ENCODE data around the gene SLC6A13. TPM values are rescaled to one million over a fixed set of nuclear protein-coding genes. Genes with fewer than 3 reads are reported as not detected.
A peak's percentile ranks its signal among the peaks of the same experiment; 100 is the strongest.
"Not testable (repeated sequence)": the region's sequence is repeated elsewhere in the genome, so short reads cannot be mapped to it uniquely, and the experiment has no call there.

Gene SLC6A13
- total RNA-seq, 3 donors from 2014 or later: 1.3 TPM; not detected in 2

DNA sequence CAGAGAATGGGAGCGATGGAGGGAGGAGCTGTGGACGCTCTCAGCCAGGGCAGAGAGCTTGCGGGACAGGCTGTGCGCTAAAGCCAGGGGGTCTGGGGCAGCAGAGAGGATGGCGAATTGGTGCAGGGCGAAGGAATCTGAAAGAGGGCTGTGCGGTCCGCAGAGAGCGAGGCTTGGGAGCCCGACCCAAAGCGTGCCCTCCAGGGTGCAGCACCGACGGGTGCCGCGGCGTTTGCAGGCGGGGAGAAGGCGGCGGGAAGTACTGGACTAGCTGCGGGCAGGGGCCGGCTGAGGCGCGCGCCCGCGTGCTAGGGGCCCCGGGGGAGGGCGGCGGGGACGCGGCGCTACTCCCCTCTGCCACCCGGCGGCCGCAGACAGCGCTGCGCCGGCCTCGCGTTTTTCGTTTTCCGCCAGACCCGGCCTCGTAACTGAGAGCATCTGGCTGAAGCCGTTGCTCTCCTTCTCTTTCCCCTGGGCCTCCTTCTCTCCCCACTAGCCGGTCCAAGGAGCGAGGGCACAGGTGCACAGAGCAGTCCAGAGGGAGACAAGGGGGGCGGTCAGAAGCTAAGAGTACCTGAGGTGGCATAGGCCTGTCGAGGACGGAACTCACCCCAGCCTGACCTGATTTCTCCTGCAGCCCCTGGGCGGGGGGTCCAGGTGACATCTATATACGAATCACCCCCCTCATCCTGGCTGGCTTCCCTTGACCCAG is 73.6 kb downstream of the SLC6A13 start:
- Histone ChIP-seq H3K4me1 (no peaks in the 10 kb centered on the region), H3K27ac (no peak overlapping the region), H3K36me3 (no peaks in the 10 kb centered on the region), H3K27me3 (peaks cover 0 to 3% of the 10 kb centered on the region in 2 donors), H3K9me3 (no peaks in the 10 kb centered on the region), H3K4me3 (peak overlapping the region; percentile 30 to 72 (median 50))
- DNase-seq (ENCODE audit: low spot score in 2 of 2): no peak
- intact Hi-C loops (cut with DNase I; ENCODE audit: low total_unique reads): no loop called here
- TF ChIP-seq POLR2AphosphoS5 (IDR thresholded peaks at IDR 0.05) (no peak), CTCF (IDR thresholded peaks at IDR 0.05) (peak in 1 of 3 donors; percentile 83)

GRCh38 chr12:187986-188909 is 74.4 kb downstream of the SLC6A13 start:
- H3K27ac ChIP-seq; H3K27me3 ChIP-seq; H3K36me3 ChIP-seq; DNase-seq (ENCODE audit: low spot score in 2 of 2); intact Hi-C loops (cut with DNase I; ENCODE audit: low total_unique reads); H3K4me1 ChIP-seq; H3K9me3 ChIP-seq: not testable (repeated sequence)
- H3K4me3 ChIP-seq: peak overlapping the region; percentile 30 to 72 (median 50)

DNA sequence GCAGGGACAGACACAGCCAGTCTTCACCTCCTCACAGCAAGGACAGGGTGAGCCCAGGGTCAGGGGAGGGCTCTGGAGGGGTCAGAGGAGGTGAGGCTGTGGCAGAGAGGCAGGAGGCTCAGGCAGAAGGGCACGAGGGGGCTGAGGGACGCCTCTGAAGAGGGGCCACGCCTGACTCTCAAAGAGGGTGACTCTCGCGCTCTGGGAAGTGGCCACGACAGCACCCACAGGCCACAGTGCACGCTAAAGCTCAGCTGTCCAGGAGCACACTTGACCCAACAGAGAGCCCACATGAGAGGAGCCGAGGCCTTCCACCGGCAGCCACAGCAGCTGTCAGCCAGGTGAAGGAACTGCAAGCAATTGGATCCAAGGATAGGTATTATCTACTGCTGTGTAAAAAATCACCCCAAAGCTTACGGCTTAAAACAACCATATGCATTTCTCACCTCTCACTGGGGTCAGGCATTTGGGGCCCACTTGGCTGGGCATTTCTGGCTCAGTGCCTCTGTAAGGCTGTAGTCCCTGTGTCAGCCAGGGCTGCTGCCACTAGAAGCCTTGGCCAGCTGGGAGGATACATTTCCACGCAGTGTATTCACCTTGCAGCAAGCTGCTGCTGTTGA is 76.5 kb downstream of the SLC6A13 start:
- DNase-seq (ENCODE audit: low spot score in 2 of 2): no peak
- intact Hi-C loops (cut with DNase I; ENCODE audit: low total_unique reads): no loop called here

GRCh38 chr12:185576-185955 is 77.1 kb downstream of the SLC6A13 start:
- no peak for TF ChIP-seq POLR2A (IDR thresholded peaks at IDR 0.05)
- no peak for TF ChIP-seq POLR2AphosphoS5 (IDR thresholded peaks at IDR 0.05)
- no peak for TF ChIP-seq CTCF (IDR thresholded peaks at IDR 0.05)
- intact Hi-C loops (cut with DNase I; ENCODE audit: low total_unique reads): no loop called here
- Histone ChIP-seq H3K27me3 (no peaks in the 10 kb centered on the region), H3K4me3 (no peak overlapping the region), H3K9me3 (no peaks in the 10 kb centered on the region), H3K27ac (no peak overlapping the region), H3K4me1 (no peaks in the 10 kb centered on the region), H3K36me3 (no peaks in the 10 kb centered on the region)
- no peak for DNase-seq (ENCODE audit: low spot score in 2 of 2)

More for the DNA sequence above, 76.5 kb downstream of the SLC6A13 start:
- no peaks in the 10 kb centered on the region for H3K4me1 ChIP-seq
- H3K4me3 ChIP-seq: no peak overlapping the region
- no peaks in the 10 kb centered on the region for H3K9me3 ChIP-seq
- H3K27ac ChIP-seq: no peak overlapping the region
- no peak for TF ChIP-seq POLR2AphosphoS5 (IDR thresholded peaks at IDR 0.05)
- TF ChIP-seq POLR2A (IDR thresholded peaks at IDR 0.05): no peak
- no peak for TF ChIP-seq CTCF (IDR thresholded peaks at IDR 0.05)
- H3K27me3 ChIP-seq: no peaks in the 10 kb centered on the region
- no peaks in the 10 kb centered on the region for H3K36me3 ChIP-seq

DNA sequence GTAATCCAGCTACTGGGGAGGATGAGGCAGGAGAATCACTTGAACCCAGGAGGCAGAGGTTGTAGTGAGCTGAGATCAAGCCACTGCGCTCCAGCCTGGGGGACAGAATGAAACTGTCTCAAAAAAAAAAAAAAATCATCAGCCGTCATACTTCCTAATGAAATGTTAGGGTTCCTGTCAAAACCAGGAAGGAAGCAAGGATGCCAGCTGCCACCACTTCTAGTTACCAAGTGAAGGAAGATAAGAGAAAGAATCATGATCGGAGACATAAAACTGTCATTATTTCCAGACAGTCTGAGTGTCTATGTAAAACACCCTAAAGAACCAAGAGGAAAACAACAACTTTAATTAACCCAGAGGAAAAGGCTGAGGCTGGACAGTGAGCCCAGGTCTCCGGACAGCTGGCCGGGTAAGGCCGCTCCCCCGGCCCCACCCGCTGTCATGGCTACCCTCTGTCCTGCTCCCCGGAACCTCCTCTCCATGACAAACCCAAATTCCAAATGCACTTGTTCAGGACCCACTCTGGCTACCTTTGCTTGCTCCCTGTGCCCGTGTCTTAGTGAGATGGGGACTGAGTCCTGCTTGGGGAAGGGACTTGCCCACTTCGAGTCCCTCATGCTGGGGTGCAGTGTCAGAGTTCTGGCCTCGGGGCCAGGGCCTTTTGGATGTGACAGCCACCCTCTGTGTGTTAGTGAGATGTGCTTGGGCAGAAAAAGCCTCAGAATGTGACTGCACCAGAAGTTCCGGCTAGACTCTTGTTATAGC is 77.6 kb downstream of the SLC6A13 start:
- Histone ChIP-seq H3K36me3 (no peaks in the 10 kb centered on the region), H3K9me3 (no peaks in the 10 kb centered on the region), H3K4me3 (no peak overlapping the region), H3K4me1 (no peaks in the 10 kb centered on the region), H3K27ac (no peak overlapping the region), H3K27me3 (peaks cover 0 to 1% of the 10 kb centered on the region in 2 donors)
- intact Hi-C loops (cut with DNase I; ENCODE audit: low total_unique reads): no loop called here
- no peak for TF ChIP-seq CTCF (IDR thresholded peaks at IDR 0.05)
- DNase-seq (ENCODE audit: low spot score in 2 of 2): no peak
